ENCODE results near the gene ZNG1A. TPM values are rescaled to one million over a fixed set of nuclear protein-coding genes. Genes with fewer than 3 reads are reported as not detected.
A peak's percentile ranks its signal among the peaks of the same experiment; 100 is the strongest.
"Not testable (repeated sequence)": the region's sequence is repeated elsewhere in the genome, so short reads cannot be mapped to it uniquely, and the experiment has no call there.

Gene ZNG1A
- total and polyA plus RNA-seq, 5 donors from 2014 or later, result 12.3 to 28.5 (median 18.3) TPM

- peaks cover 5% of the 10 kb centered on the region for H3K27me3 ChIP-seq (ENCODE audit: control insufficient read depth, insufficient read depth, low read length)
- no peak overlapping the region for H3K4me3 ChIP-seq (ENCODE audit: low read depth, low read length)
- no peak for ATAC-seq (ENCODE audit: low read depth in 2 of 2)
- Mint-ChIP-seq H3K36me3 (no peaks in the 10 kb centered on the region), H3K4me1 (peaks cover 0 to 17% (median 11%) of the 10 kb centered on the region in 4 donors), H3K4me3 (no peak overlapping the region), H3K27ac (no peak overlapping the region), H3K27me3 (peaks cover 14% of the 10 kb centered on the region), H3K9me3 (no peaks in the 10 kb centered on the region)
- H3K4me1 ChIP-seq (ENCODE audit: control insufficient read depth, insufficient read depth, low read length, poor library complexity, severe bottlenecking), result peaks cover 11% of the 10 kb centered on the region
- H3K9me3 ChIP-seq (ENCODE audit: control insufficient read depth in 2 of 2, low read length in 2 of 2), result no peaks in the 10 kb centered on the region
- no peak for DNase-seq
- H3K36me3 ChIP-seq (ENCODE audit: control insufficient read depth, insufficient read depth, low read length), result no peaks in the 10 kb centered on the region
- H3K27ac ChIP-seq (ENCODE audit: insufficient read depth, low read length, poor library complexity, severe bottlenecking), result no peak overlapping the region
Observed at GRCh38 chr9:212297-212696, 33.4 kb upstream of the ZNG1A start.

DNA sequence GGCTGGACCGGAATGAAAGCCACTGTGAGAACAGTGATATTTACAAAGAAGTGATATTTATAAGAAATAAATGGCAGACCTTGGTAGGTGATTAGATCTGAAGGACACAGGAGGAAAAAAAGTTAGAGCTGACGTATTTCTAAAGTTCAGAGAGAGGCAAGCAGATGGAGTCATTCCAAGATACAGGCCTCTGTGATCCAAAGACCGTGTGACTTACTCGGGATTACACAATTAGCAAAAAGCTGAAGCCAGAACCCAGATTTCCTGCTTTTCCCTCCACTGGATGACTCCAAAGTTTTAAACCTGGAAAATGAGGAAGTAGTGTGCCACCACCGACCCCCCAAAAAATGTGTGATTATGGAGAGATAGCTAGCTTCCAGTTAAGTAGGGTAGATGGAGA lies 32.7 kb upstream of the ZNG1A start:
- ATAC-seq (ENCODE audit: low read depth in 2 of 2) (no peak), DNase-seq (no peak)
- Mint-ChIP-seq H3K27ac (no peak overlapping the region), H3K4me3 (no peak overlapping the region), H3K9me3 (no peaks in the 10 kb centered on the region), H3K36me3 (no peaks in the 10 kb centered on the region), H3K27me3 (peaks cover 14% of the 10 kb centered on the region), H3K4me1 (peaks cover 0 to 14% (median 9%) of the 10 kb centered on the region in 4 donors)
- Histone ChIP-seq H3K36me3 (ENCODE audit: control insufficient read depth, insufficient read depth, low read length) (no peaks in the 10 kb centered on the region), H3K4me3 (ENCODE audit: low read depth, low read length) (no peak overlapping the region), H3K9me3 (ENCODE audit: control insufficient read depth in 2 of 2, low read length in 2 of 2) (no peaks in the 10 kb centered on the region), H3K27ac (ENCODE audit: insufficient read depth, low read length, poor library complexity, severe bottlenecking) (no peak overlapping the region), H3K4me1 (ENCODE audit: control insufficient read depth, insufficient read depth, low read length, poor library complexity, severe bottlenecking) (peaks cover 11% of the 10 kb centered on the region), H3K27me3 (ENCODE audit: control insufficient read depth, insufficient read depth, low read length) (peaks cover 5% of the 10 kb centered on the region)

DNA sequence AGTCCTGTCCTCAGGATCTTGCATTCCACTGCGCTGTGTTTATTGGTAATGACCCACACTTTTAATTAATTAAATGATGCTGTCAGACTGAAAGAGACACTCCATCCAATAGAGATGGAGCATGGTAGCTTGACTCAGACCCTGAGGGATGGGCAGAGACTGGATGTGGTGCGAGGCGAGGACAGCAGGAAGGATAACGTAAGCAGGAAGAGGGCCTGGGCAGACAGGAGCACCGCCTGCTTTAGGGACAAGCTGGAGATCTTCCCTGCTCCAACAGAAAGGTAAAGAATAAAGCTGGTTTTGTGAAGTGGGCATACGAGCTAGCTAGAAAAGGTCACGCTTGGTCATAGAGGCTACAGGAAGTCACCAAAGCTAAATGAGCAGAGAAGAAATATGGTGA lies 32.2 kb upstream of the ZNG1A start:
- H3K4me3 Mint-ChIP-seq, result no peak overlapping the region
- Histone ChIP-seq H3K27me3 (ENCODE audit: control insufficient read depth, insufficient read depth, low read length) (peaks cover 5% of the 10 kb centered on the region), H3K4me1 (ENCODE audit: control insufficient read depth, insufficient read depth, low read length, poor library complexity, severe bottlenecking) (peaks cover 11% of the 10 kb centered on the region), H3K4me3 (ENCODE audit: low read depth, low read length) (no peak overlapping the region), H3K27ac (ENCODE audit: insufficient read depth, low read length, poor library complexity, severe bottlenecking) (no peak overlapping the region), H3K9me3 (ENCODE audit: control insufficient read depth in 2 of 2, low read length in 2 of 2) (no peaks in the 10 kb centered on the region), H3K36me3 (ENCODE audit: control insufficient read depth, insufficient read depth, low read length) (no peaks in the 10 kb centered on the region)
- peaks cover 16% of the 10 kb centered on the region for H3K27me3 Mint-ChIP-seq
- no peak overlapping the region for H3K27ac Mint-ChIP-seq
- DNase-seq, result no peak
- ATAC-seq (ENCODE audit: low read depth in 2 of 2), result no peak
- no peaks in the 10 kb centered on the region for H3K36me3 Mint-ChIP-seq
- H3K9me3 Mint-ChIP-seq, result no peaks in the 10 kb centered on the region
- H3K4me1 Mint-ChIP-seq, result peaks cover 0 to 14% (median 8%) of the 10 kb centered on the region in 4 donors

GRCh38 chr9:209143-209758 lies 30.4 kb upstream of the ZNG1A start:
- H3K4me3 Mint-ChIP-seq, result no peak overlapping the region
- peaks cover 0 to 4% (median 0%) of the 10 kb centered on the region in 4 donors for H3K4me1 Mint-ChIP-seq
- H3K4me1 ChIP-seq (ENCODE audit: control insufficient read depth, insufficient read depth, low read length, poor library complexity, severe bottlenecking), result no peaks in the 10 kb centered on the region
- H3K36me3 ChIP-seq (ENCODE audit: control insufficient read depth, insufficient read depth, low read length), result no peaks in the 10 kb centered on the region
- peaks cover 4% of the 10 kb centered on the region for H3K27me3 ChIP-seq (ENCODE audit: control insufficient read depth, insufficient read depth, low read length)
- DNase-seq (no peak), ATAC-seq (ENCODE audit: low read depth in 2 of 2) (no peak)
- peak overlapping the region in 1 of 3 donors; percentile 68 for H3K27ac Mint-ChIP-seq
- H3K36me3 Mint-ChIP-seq, result no peaks in the 10 kb centered on the region
- peaks cover 27% of the 10 kb centered on the region for H3K27me3 Mint-ChIP-seq
- no peak overlapping the region for H3K27ac ChIP-seq (ENCODE audit: insufficient read depth, low read length, poor library complexity, severe bottlenecking)
- no peaks in the 10 kb centered on the region for H3K9me3 Mint-ChIP-seq
- H3K9me3 ChIP-seq (ENCODE audit: control insufficient read depth in 2 of 2, low read length in 2 of 2), result no peaks in the 10 kb centered on the region
- no peak overlapping the region for H3K4me3 ChIP-seq (ENCODE audit: low read depth, low read length)

GRCh38 chr9:206481-206880 lies 27.6 kb upstream of the ZNG1A start:
- Histone ChIP-seq H3K4me3 (ENCODE audit: low read depth, low read length) (no peak overlapping the region), H3K4me1 (ENCODE audit: control insufficient read depth, insufficient read depth, low read length, poor library complexity, severe bottlenecking) (no peaks in the 10 kb centered on the region), H3K9me3 (ENCODE audit: control insufficient read depth in 2 of 2, low read length in 2 of 2) (no peaks in the 10 kb centered on the region), H3K27ac (ENCODE audit: insufficient read depth, low read length, poor library complexity, severe bottlenecking) (no peak overlapping the region), H3K27me3 (ENCODE audit: control insufficient read depth, insufficient read depth, low read length) (peaks cover 7% of the 10 kb centered on the region), H3K36me3 (ENCODE audit: control insufficient read depth, insufficient read depth, low read length) (no peaks in the 10 kb centered on the region)
- no peak overlapping the region for H3K4me3 Mint-ChIP-seq
- no peaks in the 10 kb centered on the region for H3K36me3 Mint-ChIP-seq
- no peaks in the 10 kb centered on the region for H3K4me1 Mint-ChIP-seq
- ATAC-seq (ENCODE audit: low read depth in 2 of 2) (no peak), DNase-seq (no peak)
- H3K27me3 Mint-ChIP-seq, result peaks cover 30% of the 10 kb centered on the region
- H3K9me3 Mint-ChIP-seq, result no peaks in the 10 kb centered on the region
- H3K27ac Mint-ChIP-seq, result peak overlapping the region in 1 of 3 donors; percentile 33

DNA sequence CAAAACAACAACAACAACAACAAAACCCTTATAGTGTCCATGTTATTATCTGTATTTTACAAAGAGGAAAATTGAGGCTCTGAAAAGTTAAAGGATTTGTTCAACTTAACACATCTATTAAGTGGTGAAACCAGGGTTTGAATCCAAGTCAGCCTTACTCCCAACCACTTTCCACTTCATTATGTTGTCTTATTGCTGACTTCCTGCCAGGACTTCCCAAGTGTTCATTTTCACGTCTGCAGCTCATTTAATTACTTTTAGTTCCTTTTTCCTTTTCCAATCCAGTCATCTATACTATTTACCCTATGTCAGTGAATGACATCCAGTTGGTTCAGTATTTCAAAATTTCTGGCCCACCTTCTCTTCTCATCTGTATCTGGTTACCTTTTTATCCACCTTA lies 20.7 kb upstream of the ZNG1A start:
- not testable (repeated sequence) for H3K4me1 Mint-ChIP-seq; H3K27ac ChIP-seq (ENCODE audit: insufficient read depth, low read length, poor library complexity, severe bottlenecking); H3K36me3 Mint-ChIP-seq; H3K4me1 ChIP-seq (ENCODE audit: control insufficient read depth, insufficient read depth, low read length, poor library complexity, severe bottlenecking); H3K36me3 ChIP-seq (ENCODE audit: control insufficient read depth, insufficient read depth, low read length); DNase-seq; ATAC-seq (ENCODE audit: low read depth in 2 of 2); H3K27me3 ChIP-seq (ENCODE audit: control insufficient read depth, insufficient read depth, low read length); H3K27ac Mint-ChIP-seq; H3K4me3 ChIP-seq (ENCODE audit: low read depth, low read length); H3K4me3 Mint-ChIP-seq; H3K9me3 ChIP-seq (ENCODE audit: control insufficient read depth in 2 of 2, low read length in 2 of 2); H3K9me3 Mint-ChIP-seq
- H3K27me3 Mint-ChIP-seq, result peaks cover 10% of the 10 kb centered on the region

- peak overlapping the region; percentile 55 for H3K27ac ChIP-seq (ENCODE audit: insufficient read depth, low read length, poor library complexity, severe bottlenecking)
- H3K27me3 Mint-ChIP-seq; H3K9me3 Mint-ChIP-seq; H3K4me3 ChIP-seq (ENCODE audit: low read depth, low read length); H3K36me3 ChIP-seq (ENCODE audit: control insufficient read depth, insufficient read depth, low read length); H3K9me3 ChIP-seq (ENCODE audit: control insufficient read depth in 2 of 2, low read length in 2 of 2); H3K36me3 Mint-ChIP-seq; H3K4me1 ChIP-seq (ENCODE audit: control insufficient read depth, insufficient read depth, low read length, poor library complexity, severe bottlenecking); ATAC-seq (ENCODE audit: low read depth in 2 of 2); H3K27me3 ChIP-seq (ENCODE audit: control insufficient read depth, insufficient read depth, low read length): not testable (repeated sequence)
- H3K27ac Mint-ChIP-seq, result peak overlapping the region; percentile 73 to 88 (median 86)
- H3K4me1 Mint-ChIP-seq, result peaks cover 2 to 11% (median 8%) of the 10 kb centered on the region in 4 donors
- peak; percentile 0 to 24 (median 4) for DNase-seq
- H3K4me3 Mint-ChIP-seq, result peak overlapping the region; percentile 51 to 90 (median 70)
Observed at GRCh38 chr9:178140-178825, 573 bp downstream of the ZNG1A start.

DNA sequence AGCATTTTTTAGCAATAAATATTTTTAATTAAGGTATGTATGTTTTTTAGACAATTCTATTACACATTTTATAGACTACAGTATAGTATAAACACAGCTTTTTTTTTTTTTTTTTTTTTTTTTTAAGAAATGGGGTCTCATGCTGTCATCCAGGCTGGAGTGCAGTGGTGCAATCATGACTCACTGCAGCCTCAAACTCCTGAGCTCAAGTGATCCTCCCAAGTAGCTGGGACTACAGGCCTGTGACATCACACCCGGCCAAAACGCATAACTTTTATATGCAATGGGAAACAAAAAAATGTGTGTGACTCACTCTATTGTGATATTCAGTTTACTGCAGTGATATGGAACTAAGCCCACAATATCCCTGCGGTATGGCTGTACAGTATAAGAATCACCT lies 9.1 kb downstream of the ZNG1A start:
- H3K27ac Mint-ChIP-seq; H3K27me3 ChIP-seq (ENCODE audit: control insufficient read depth, insufficient read depth, low read length); H3K4me3 Mint-ChIP-seq; H3K27ac ChIP-seq (ENCODE audit: insufficient read depth, low read length, poor library complexity, severe bottlenecking); H3K36me3 Mint-ChIP-seq; H3K4me3 ChIP-seq (ENCODE audit: low read depth, low read length); H3K4me1 ChIP-seq (ENCODE audit: control insufficient read depth, insufficient read depth, low read length, poor library complexity, severe bottlenecking); H3K27me3 Mint-ChIP-seq; H3K4me1 Mint-ChIP-seq; ATAC-seq (ENCODE audit: low read depth in 2 of 2); H3K9me3 Mint-ChIP-seq; H3K36me3 ChIP-seq (ENCODE audit: control insufficient read depth, insufficient read depth, low read length); DNase-seq; H3K9me3 ChIP-seq (ENCODE audit: control insufficient read depth in 2 of 2, low read length in 2 of 2): not testable (repeated sequence)
